ENCODE results near the gene MRPL55. TPM values are rescaled to one million over a fixed set of nuclear protein-coding genes. Genes with fewer than 3 reads are reported as not detected.

MRPL55 gene
- total and polyA plus RNA-seq, 4 donors: 44.4 to 137 (median 73.3) TPM

DNA sequence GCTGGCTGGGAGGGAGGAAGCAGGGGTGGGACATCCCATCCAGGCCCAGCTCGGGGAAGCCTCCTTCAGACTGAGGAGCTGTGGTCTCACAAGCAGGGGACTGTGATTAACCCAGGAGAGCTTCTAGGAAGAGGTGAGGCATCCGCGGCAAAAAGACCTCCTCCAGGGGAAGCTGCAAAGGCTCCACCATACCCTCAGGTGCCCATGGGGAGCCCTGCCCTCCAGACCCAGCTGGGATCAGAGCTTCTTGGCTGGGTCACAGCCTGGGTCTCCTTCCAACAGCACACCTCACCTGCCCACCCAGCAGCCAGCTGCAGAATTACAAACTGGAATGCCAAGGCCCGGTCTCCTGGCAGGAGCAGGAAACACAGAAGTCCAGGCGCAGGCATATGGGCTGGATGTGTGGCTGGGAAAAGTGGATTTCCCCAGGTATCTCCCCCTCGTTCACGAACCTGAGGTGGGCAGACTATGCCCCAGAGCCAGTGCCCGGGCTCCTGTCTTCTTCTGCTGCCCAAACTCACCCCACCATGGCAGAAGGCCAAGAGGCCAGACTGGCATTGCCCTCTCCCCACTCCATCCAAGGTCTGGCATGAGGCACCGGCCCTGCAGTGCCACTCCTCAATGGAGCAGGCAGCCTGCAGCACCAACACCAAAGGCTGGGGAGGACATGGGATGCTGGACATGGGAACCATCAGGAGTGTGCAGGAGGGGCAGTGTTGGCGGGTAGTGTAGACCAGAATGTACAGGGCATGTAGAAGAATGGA lies 42.0 kb downstream of the MRPL55 start:
- ATAC-seq (ENCODE audit: insufficient read depth, low FRiP score) (no peak), DNase-seq (no peak)
- no peaks in the 10 kb centered on the region for H3K36me3 ChIP-seq (ENCODE audit: control insufficient read depth in 4 of 4, insufficient read depth in 4 of 4, low read length in 4 of 4)
- H3K9me3 ChIP-seq (ENCODE audit: control insufficient read depth in 4 of 4, insufficient read depth in 3 of 4, low read length in 3 of 4): peaks cover 0 to 2% (median 0%) of the 10 kb centered on the region in 4 donors
- no peaks in the 10 kb centered on the region for H3K4me1 ChIP-seq (ENCODE audit: control insufficient read depth in 5 of 5, insufficient read depth in 5 of 5, low read length in 5 of 5)
- 57 to 58% methylated on average over 10 of the region's 10 CpGs for WGBS, 2 donors
- H3K27ac ChIP-seq (ENCODE audit: low read depth in 1 of 2, low read length in 1 of 2): no peak overlapping the region
- H3K4me3 ChIP-seq: no peak overlapping the region
- TF ChIP-seq, protein P1, sequence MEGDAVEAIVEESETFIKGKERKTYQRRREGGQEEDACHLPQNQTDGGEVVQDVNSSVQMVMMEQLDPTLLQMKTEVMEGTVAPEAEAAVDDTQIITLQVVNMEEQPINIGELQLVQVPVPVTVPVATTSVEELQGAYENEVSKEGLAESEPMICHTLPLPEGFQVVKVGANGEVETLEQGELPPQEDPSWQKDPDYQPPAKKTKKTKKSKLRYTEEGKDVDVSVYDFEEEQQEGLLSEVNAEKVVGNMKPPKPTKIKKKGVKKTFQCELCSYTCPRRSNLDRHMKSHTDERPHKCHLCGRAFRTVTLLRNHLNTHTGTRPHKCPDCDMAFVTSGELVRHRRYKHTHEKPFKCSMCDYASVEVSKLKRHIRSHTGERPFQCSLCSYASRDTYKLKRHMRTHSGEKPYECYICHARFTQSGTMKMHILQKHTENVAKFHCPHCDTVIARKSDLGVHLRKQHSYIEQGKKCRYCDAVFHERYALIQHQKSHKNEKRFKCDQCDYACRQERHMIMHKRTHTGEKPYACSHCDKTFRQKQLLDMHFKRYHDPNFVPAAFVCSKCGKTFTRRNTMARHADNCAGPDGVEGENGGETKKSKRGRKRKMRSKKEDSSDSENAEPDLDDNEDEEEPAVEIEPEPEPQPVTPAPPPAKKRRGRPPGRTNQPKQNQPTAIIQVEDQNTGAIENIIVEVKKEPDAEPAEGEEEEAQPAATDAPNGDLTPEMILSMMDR (IDR thresholded peaks at IDR 0.05; ENCODE audit: control extremely low read depth, extremely low read depth): no peak
- H3K27me3 ChIP-seq (ENCODE audit: control insufficient read depth in 3 of 3, insufficient read depth in 3 of 3, low read length in 2 of 3): peaks cover 5 to 47% (median 38%) of the 10 kb centered on the region in 3 donors
- H3K9ac ChIP-seq (ENCODE audit: insufficient read depth in 1 of 2, low read length in 2 of 2): no peak overlapping the region

- ATAC-seq (ENCODE audit: insufficient read depth, low FRiP score): no peak
- Histone ChIP-seq H3K36me3 (ENCODE audit: control insufficient read depth in 4 of 4, insufficient read depth in 4 of 4, low read length in 4 of 4) (no peaks in the 10 kb centered on the region), H3K9ac (ENCODE audit: insufficient read depth in 1 of 2, low read length in 2 of 2) (no peak overlapping the region), H3K4me3 (no peak overlapping the region), H3K27me3 (ENCODE audit: control insufficient read depth in 3 of 3, insufficient read depth in 3 of 3, low read length in 2 of 3) (peaks cover 5 to 43% (median 39%) of the 10 kb centered on the region in 3 donors), H3K9me3 (ENCODE audit: control insufficient read depth in 4 of 4, insufficient read depth in 3 of 4, low read length in 3 of 4) (peaks cover 0 to 2% (median 0%) of the 10 kb centered on the region in 4 donors), H3K27ac (ENCODE audit: low read depth in 1 of 2, low read length in 1 of 2) (no peak overlapping the region), H3K4me1 (ENCODE audit: control insufficient read depth in 5 of 5, insufficient read depth in 5 of 5, low read length in 5 of 5) (no peaks in the 10 kb centered on the region)
- WGBS, 2 donors: 42 to 47% methylated on average over 4 of the region's 4 CpGs
- no peak for DNase-seq
- TF ChIP-seq, protein P1 (IDR thresholded peaks at IDR 0.05; ENCODE audit: control extremely low read depth, extremely low read depth): no peak
Measured at GRCh38 chr1:228066416-228066815, 42.7 kb downstream of the MRPL55 start.

GRCh38 chr1:228065543-228066347 lies 43.4 kb downstream of the MRPL55 start:
- DNase-seq (no peak), ATAC-seq (ENCODE audit: insufficient read depth, low FRiP score) (no peak)
- H3K4me3 ChIP-seq: no peak overlapping the region
- H3K4me1 ChIP-seq (ENCODE audit: control insufficient read depth in 5 of 5, insufficient read depth in 5 of 5, low read length in 5 of 5): peaks cover 0 to under 1% (median 0%) of the 10 kb centered on the region in 5 donors
- peaks cover 5 to 42% (median 37%) of the 10 kb centered on the region in 3 donors for H3K27me3 ChIP-seq (ENCODE audit: control insufficient read depth in 3 of 3, insufficient read depth in 3 of 3, low read length in 2 of 3)
- peaks cover 0 to 2% (median 0%) of the 10 kb centered on the region in 4 donors for H3K9me3 ChIP-seq (ENCODE audit: control insufficient read depth in 4 of 4, insufficient read depth in 3 of 4, low read length in 3 of 4)
- TF ChIP-seq, protein P1 (IDR thresholded peaks at IDR 0.05; ENCODE audit: control extremely low read depth, extremely low read depth): no peak
- no peak overlapping the region for H3K9ac ChIP-seq (ENCODE audit: insufficient read depth in 1 of 2, low read length in 2 of 2)
- no peak overlapping the region for H3K27ac ChIP-seq (ENCODE audit: low read depth in 1 of 2, low read length in 1 of 2)
- no peaks in the 10 kb centered on the region for H3K36me3 ChIP-seq (ENCODE audit: control insufficient read depth in 4 of 4, insufficient read depth in 4 of 4, low read length in 4 of 4)
- WGBS, 2 donors: 72 to 80% methylated on average over 15 of the region's 15 CpGs
